GM19452 (cell line): ENCODE data around the gene KNL1.

ENCODE experiments used
- ATAC-seq: cut with Tn5 transposase; IDR thresholded peaks from one replicate; pipeline ENCODE4 v1.9.1; 2021; ENCODE audit not compliant: unreplicated experiment

The KNL1 gene

DNA sequence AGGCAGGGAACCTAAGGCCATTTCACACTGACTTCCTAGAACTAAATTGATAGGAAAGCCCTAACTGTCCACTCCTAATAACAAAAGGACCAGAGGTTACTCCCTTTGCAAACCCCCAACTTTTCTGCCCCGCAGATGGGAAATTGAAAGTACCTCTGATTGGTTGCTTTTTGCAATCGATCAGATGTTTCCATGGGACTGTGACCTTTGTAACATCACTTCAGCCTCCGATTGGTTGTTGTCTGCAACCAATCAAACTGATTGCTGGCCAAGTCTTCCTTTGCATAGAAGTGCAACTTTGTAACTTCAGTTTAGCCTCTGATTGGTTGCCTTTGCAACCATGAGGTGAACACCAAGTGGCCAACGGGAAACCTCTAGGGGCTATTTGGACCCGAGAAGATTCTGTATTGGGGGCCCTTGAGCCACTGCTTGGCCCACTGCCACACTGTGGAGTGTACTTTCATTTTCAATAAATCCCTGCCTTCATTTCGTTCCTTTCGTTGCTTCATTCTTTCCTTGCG lies 11.3 kb upstream of the KNL1 start:
- no peak for ATAC-seq

- no peak for ATAC-seq
Measured at GRCh38 chr15:40584191-40584590, 9.9 kb upstream of the KNL1 start.

DNA sequence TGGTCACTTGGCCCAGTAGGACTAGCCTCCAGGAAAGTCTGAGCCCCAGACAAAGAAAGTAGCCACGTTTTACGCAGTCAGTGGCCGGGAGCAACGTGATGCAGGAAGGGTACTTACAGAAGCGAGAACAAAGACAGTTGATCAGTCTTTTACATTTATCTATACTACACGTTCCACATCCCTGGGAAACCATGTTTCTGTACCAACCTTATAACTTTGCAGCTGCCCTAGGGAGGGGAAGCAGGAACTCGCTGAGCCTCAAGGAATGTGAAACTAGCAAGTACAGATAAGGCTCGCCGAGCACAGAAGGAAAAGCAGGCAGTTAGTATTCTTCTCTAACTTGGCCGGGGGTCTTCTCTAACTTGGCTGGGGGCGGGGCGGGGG lies 3.4 kb upstream of the KNL1 start:
- ATAC-seq: no peak

- no peak for ATAC-seq
Measured at GRCh38 chr15:40591389-40591788, 2.7 kb upstream of the KNL1 start.

- no peak for ATAC-seq
Measured at GRCh38 chr15:40593165-40593564, 884 bp upstream of the KNL1 start.

GRCh38 chr15:40594429-40594836 lies 384 bp downstream of the KNL1 start:
- peak; percentile 50 for ATAC-seq

DNA sequence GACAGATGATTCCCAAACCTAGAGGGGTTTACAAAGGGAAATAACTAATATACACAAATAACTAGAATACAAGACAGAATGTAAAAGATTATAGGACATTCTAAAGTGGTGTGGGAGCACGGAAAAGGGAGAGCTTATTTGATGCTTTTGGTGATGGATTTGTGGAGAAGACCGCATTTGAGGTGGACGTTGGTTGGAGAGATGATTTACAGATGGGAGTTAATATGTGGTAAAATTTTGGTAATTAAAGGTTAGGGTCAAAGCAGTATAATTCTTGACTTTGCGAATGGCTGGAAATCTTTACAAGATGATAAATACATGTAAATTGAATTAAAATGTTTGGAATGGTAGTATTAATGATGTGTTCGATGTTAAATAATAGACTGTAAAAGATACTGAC lies 1.2 kb downstream of the KNL1 start:
- no peak for ATAC-seq

DNA sequence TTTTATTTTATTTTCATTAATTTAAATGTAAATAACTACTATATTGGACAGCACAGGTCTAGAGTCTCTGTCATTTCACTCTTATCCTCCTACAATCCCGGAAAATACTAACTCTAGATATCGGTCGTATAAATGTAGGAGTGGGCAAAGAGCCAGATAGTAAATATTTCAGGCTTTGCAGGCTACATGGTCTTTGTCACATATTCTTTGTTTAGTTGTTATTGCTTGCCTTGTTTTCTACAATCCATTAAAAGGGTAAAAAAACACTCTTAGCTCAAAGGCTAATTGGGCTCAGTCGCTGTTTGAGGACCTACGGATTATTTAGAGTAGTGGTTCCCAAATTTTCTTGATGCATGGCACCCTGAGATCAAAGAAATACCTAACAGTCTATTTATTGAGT lies 1.7 kb downstream of the KNL1 start:
- no peak for ATAC-seq

- ATAC-seq: no peak
Measured at GRCh38 chr15:40597024-40597423, 3.0 kb downstream of the KNL1 start.

DNA sequence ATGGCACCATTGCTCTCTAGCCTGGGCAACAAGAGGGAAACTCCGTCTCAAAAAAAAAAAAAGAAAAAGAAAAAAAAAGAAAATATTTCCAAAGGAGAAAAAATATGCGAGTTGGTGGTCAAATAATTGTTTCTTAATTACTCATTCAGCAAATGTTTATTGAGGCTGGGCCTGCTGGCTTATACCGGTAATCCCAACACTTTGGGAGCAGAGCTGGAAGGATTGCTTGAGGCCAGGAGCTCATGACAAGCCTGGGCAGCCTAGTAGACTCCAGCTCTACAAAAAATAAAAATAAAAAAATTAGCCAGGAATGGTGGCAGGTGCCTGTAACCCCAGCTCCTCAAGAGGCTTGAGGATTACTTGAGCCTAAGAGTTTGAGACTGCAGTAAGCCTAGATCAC lies 4.1 kb downstream of the KNL1 start:
- no peak for ATAC-seq

GRCh38 chr15:40598672-40599071 lies 4.6 kb downstream of the KNL1 start:
- ATAC-seq: no peak

GRCh38 chr15:40600956-40601355 lies 6.9 kb downstream of the KNL1 start:
- ATAC-seq: no peak

DNA sequence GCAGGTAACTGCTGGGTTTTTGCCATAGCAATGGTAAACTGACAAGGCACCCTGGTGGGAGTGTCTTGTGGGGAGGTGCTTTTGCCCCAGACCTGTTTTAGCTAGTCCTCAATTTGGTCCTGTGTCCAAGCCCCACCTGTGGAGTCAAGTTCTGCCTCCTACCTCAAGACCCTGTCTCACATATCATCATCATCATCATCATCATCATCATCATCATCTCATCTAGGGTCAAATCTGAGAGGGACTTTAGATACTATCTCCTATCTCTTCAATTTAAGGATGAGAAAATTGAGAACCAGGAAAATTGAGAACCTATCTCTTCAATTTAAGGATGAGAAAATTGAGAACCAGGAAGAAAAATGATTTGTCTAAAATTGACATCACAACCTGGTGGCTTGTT lies 9.9 kb downstream of the KNL1 start:
- no peak for ATAC-seq

- no peak for ATAC-seq
Measured at GRCh38 chr15:40613080-40613479, 19.0 kb downstream of the KNL1 start.

DNA sequence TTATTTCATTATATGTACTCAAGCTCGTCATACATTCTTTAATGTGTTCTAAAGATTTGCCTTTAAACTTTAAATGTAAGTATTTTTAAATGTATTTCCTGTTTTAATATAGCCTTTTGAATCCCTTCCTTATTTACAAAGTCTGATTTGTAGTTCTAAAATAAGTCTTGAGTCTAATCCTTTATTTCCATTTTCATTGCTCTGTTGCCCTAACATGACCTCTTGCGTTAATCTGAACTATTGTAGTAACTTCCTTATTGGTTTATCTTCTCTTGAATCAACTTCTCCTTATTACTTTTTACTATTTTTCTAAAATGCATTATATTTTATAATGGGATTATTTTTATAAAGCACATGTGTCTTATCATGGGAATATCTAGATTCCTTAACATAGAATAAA lies 24.0 kb downstream of the KNL1 start:
- ATAC-seq: no peak

DNA sequence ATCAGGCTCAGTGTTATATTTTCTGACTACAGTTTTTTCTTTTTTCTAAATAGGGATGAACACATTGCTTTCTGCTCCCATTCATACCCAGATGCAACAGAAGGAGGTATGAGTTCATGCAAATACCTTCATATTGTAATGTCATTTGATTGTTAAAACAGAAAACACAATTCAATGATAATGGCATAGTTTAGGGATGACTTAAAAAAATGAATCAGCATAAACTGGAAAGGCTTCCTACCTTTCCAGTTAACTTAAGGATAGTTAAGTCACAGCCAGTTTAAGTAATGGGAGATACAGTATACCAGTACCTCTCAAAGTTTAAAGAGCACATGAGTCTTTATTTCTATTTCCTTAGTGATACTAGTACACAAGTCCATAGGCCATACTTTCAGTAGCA lies 24.9 kb downstream of the KNL1 start:
- no peak for ATAC-seq

DNA sequence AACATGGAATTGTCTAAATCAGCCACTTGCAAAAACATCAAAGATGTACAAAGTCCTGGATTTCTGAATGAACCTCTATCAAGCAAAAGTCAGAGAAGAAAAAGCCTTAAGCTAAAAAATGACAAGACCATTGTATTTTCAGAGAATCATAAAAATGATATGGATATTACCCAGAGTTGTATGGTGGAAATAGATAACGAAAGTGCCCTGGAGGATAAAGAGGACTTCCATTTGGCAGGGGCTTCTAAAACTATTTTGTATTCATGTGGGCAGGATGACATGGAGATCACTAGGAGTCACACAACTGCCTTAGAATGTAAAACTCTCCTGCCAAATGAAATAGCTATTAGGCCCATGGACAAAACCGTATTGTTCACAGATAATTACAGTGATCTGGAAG lies 29.3 kb downstream of the KNL1 start:
- ATAC-seq: no peak

DNA sequence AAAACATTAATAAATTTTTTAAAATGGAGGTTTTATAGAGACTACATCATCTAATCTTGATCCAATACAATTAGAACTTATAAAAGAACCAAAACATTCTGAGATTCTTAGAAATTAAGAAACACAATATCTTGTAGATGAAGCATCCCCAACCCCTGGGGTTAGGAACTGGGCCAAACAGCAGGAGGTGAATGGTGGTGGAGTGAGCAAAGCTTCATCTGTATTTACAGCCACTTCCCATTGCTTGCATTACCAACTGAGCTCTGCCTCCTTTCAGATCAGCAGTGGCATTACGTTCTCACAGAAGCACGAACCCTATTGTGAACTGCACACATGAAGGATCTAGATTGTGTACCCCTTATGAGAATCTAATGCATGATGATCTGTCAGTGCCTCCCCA lies 36.3 kb downstream of the KNL1 start:
- ATAC-seq: no peak

GRCh38 chr15:40633178-40633577 lies 39.1 kb downstream of the KNL1 start:
- no peak for ATAC-seq

- ATAC-seq: no peak
Measured at GRCh38 chr15:40637221-40637745, 43.2 kb downstream of the KNL1 start.

DNA sequence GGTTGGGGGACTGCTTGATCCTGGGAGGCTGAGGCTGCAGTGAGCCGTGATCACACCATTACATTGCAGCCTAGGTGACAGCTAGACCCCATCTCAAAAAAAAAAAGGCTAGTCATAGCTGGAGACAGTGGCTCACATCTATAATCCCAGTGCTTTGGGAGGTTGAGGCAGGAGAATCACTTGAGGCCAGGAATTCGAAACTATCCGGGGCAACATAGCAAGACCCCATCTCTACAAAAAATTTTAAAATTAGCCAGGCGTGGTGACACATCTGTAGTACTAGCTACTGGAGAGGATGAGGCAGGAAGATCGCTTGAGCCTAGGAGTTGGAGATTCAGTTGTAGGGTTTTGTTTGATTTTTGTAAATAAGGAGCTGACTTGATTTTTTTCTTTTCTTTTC lies 45.6 kb downstream of the KNL1 start:
- no peak for ATAC-seq

DNA sequence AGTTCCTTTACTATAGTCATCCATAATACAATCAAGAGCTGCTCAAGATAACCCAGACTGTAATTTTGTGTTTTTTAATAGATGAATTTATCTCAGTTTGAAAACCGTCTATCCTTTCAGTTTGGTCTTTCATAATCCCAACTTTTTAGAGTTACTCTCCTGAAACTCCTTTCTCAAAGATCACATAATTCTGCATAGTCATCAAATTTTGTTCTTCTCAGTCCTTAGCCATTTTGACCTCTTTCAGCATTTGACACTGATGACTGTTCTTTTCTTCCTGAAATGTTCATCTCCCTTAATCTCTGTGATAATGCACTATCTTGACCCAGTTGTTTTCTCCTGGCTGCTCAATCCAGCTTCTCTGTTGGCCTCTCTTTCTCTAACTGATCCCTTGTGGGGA lies 53.5 kb downstream of the KNL1 start:
- ATAC-seq: no peak

DNA sequence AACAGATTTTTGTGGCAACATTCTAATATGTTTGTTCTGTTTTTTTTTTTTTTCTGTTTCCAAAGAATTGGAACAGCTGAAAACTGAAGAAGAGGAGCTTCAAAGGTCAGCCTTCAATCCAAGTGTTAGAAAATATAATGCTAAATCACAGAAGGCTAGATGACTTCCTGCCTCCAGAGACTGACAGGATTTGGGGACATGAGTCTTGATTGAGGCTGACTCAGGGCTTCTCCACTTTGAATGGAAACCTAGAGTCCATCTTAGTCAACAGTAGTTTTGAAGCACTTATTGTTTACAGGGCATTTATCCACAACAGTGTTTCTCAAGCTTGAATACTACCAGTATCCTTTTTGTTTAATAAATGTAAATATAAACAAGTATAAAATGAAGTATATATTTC lies 56.4 kb downstream of the KNL1 start:
- ATAC-seq: no peak

DNA sequence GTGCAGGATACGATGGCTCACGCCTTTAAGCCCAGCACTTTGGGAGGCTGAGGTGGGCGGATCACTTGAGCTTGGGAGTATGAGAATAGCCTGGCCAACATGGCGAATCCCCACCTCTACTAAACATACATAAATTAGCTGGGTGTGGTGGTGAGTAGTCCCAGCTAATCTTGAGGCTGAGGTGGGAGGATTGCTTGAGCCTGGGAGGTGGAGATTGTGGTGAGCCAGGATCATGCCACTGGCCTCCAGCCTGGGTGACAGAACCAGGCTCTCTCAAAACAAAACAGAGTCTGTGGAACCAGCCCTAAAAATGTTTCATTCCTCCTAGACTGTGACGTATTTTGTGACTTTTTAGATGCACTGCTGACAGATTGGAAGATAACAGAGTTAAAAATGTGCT lies 66.6 kb downstream of the KNL1 start:
- ATAC-seq: no peak
